ENCODE measurements around the gene CDC16.
A peak's percentile ranks its signal among the peaks of the same experiment; 100 is the strongest.

Gene CDC16

GRCh38 chr13:114304346-114305034 is 69.8 kb downstream of the CDC16 start:
- DNase-seq: no peak

- no peak for DNase-seq
Observed at GRCh38 chr13:114309086-114309485, 74.4 kb downstream of the CDC16 start.

GRCh38 chr13:114309806-114310410 is 75.2 kb downstream of the CDC16 start:
- no peak for DNase-seq

- DNase-seq: no peak
Observed at GRCh38 chr13:114310956-114311355, 76.3 kb downstream of the CDC16 start.

DNA sequence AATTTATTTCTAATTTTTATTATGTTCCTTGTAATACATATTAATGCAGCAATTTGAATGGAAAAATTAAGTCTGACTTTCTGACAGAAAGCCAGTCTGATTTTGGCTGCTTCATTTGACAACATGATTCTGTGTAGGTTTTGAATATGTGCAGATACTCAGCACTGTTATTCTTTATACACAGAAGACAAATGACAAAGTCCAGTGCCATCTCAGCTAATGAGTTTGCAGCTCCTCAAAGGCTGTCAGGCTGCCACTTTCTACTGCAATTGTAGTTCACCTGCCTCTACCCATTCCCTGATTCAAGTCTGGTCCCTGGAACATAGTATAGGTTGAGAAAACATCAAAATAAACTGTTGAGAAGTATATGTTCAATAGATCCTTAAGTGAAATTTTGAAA is 76.7 kb downstream of the CDC16 start:
- no peak for DNase-seq

DNA sequence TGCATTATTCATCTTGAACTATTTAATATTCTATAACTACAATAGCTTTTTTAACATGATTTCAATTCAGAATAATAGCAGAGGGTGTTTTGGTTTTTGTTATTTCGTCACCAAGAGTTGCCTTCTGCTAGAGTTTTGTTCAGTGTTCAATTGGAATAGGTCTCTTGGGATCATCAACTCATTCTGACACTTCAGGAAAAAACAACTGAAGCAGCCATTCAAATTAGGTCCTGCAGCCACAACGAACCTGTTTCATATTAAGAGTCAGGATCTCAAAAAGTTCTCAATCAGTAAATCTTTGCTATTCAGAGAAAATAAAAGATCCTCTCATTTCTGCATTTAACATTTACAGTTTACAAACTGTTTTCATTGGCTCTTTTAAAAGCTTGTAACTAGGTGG is 77.2 kb downstream of the CDC16 start:
- no peak for DNase-seq

DNA sequence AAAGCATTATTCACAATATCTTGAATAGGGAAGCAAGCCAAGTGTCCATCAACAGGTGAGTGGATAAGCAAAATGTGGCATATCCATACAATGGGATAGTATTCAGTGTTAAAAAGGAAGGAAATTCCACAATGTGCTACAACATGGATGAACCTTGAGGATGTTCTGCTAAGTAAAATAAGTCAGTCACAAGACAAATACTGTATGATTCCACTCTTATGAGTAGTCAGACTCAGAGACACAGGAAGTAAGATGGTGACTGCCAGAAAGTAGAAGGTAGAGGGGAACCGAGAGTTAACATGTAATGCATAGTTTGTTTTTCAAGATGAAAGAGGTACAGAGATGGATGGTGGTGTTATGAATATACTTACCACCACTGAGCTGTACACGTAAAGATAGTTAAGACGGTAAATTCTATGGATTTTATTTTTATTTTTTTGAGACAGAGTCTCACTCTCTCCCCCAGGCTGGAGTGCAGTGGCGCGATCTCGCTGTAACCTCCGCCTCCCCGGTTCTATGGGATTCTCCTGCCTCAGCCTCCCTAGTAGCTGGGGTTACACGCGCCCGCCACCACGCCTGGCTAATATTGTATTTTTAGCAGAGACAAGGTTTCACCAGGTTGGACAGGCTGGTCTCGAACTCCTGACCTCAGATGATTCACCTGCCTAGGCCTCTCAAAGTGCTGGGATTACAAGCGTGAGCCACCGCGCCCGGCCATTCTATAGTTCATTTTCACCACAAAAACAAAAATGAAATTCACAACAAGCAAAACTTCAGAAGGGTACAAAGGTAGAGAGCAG is 78.6 kb downstream of the CDC16 start:
- DNase-seq: peak; percentile 30

- peak; percentile 98 for DNase-seq
Observed at GRCh38 chr13:114314074-114314912, 79.6 kb downstream of the CDC16 start, which contains the start of gene CHAMP1. Gene CHAMP1 (plus strand): TSS chr13:114314503. CDS start chr13:114323843, 9,340 bp downstream.

- peak; percentile 21 for DNase-seq
Observed at GRCh38 chr13:114315074-114315785, 80.5 kb downstream of the CDC16 start.

DNA sequence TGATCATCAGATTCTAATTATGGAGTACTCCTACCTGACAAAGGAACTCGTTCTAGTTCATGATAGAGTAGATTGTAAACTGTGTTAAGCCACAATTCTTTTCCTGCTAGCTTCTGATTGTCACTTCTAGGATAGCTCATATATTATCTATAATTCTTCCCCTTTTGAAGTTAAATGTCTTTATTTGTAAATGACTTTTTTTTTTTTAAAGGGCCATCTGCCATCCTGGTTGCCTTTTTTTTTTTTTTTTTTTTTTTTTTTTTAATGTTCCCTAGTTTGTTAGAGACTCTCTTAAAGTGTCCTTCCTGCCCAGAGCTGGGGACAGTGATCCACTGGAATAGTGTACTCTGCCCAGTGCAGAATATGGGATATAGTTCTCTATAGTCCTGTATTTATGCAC is 83.9 kb downstream of the CDC16 start:
- no peak for DNase-seq

GRCh38 chr13:114319441-114319913 is 84.8 kb downstream of the CDC16 start:
- no peak for DNase-seq

GRCh38 chr13:114320065-114320464 is 85.4 kb downstream of the CDC16 start:
- DNase-seq: no peak

GRCh38 chr13:114321256-114321655 is 86.6 kb downstream of the CDC16 start:
- DNase-seq: no peak
